Measurements from ENCODE around the gene CARD9.

DNA sequence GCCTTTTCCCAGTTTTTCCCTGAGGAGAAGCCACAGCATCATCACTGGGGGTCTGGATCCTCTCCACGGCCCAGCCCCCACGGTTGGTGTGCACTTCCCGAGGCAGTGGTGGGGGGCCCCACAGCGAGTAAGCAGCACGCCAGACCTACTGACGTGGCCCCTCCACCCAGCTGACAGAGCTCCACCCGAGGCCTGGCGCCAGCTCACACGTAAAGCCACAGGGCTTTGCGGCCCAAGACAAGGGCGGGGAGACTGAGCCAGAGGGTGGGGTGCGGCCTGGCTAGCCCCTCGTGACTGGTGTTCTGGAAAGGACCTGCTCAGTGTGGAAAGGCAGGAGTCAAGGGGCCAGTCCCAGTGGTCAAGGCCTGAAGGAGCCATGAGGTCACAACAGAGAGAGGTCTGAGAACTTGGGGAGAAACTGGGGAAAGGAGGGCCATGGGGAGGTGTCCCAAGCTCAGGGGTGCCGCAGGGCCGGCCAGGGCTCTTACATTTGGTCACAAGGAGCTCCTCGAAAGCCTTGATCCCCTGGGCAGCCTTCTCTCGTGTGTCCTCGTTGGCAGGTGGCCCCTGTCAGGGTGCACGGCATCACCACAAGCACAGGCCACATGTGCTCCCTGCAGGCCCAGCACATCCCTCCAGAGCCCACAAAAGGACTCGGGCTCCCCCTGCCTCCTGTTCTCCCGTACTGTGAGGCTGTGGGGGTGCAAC is 21.0 kb upstream of the CARD9 start:
- TF ChIP-seq, protein P1, sequence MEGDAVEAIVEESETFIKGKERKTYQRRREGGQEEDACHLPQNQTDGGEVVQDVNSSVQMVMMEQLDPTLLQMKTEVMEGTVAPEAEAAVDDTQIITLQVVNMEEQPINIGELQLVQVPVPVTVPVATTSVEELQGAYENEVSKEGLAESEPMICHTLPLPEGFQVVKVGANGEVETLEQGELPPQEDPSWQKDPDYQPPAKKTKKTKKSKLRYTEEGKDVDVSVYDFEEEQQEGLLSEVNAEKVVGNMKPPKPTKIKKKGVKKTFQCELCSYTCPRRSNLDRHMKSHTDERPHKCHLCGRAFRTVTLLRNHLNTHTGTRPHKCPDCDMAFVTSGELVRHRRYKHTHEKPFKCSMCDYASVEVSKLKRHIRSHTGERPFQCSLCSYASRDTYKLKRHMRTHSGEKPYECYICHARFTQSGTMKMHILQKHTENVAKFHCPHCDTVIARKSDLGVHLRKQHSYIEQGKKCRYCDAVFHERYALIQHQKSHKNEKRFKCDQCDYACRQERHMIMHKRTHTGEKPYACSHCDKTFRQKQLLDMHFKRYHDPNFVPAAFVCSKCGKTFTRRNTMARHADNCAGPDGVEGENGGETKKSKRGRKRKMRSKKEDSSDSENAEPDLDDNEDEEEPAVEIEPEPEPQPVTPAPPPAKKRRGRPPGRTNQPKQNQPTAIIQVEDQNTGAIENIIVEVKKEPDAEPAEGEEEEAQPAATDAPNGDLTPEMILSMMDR (IDR thresholded peaks at IDR 0.05) = no peak
- no peak for TF ChIP-seq POLR2A (IDR thresholded peaks at IDR 0.05)

Data from thyroid gland (tissue), 4 donors.